ENCODE measurements around the gene C1orf115.

DNA sequence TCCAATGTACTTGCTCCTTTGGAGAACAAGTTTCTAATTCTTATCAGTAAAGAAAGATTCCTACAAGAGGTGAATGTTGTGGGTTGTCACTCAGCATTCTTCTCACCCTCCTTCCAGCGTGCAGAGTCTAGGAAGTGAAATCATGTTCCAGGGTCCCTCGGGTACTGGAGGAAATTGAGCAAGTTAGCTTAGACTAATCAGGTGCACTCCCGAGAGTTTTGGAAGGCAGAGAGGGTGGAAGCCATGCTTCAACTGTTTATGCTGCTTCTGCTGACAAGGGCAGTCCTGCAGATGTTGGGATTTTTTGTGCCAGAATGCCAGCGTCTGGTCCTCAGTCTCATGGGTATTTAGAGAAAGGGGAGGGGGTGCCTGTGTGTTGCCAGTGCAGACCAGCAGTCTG lies 5.3 kb upstream of the C1orf115 start:
- TF ChIP-seq, protein P1, sequence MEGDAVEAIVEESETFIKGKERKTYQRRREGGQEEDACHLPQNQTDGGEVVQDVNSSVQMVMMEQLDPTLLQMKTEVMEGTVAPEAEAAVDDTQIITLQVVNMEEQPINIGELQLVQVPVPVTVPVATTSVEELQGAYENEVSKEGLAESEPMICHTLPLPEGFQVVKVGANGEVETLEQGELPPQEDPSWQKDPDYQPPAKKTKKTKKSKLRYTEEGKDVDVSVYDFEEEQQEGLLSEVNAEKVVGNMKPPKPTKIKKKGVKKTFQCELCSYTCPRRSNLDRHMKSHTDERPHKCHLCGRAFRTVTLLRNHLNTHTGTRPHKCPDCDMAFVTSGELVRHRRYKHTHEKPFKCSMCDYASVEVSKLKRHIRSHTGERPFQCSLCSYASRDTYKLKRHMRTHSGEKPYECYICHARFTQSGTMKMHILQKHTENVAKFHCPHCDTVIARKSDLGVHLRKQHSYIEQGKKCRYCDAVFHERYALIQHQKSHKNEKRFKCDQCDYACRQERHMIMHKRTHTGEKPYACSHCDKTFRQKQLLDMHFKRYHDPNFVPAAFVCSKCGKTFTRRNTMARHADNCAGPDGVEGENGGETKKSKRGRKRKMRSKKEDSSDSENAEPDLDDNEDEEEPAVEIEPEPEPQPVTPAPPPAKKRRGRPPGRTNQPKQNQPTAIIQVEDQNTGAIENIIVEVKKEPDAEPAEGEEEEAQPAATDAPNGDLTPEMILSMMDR (IDR thresholded peaks at IDR 0.05; ENCODE audit: low read depth, low read length), result no peak
- no peak for TF ChIP-seq EZH2phosphoT487 (IDR thresholded peaks at IDR 0.05; ENCODE audit: low read depth)
